GM12878 (cell line): ENCODE results near the gene GALNT16. TPM values are rescaled to one million over a fixed set of nuclear protein-coding genes. Genes with fewer than 3 reads are reported as not detected.

Experiments used
- ATAC-seq: fragments of 200-7000 bp; cut with Tn5 transposase; 3 replicates; pipeline ENCODE4 v1.9.1; 2020; ENCODE audit warnings: mild to moderate bottlenecking, moderate library complexity
- BruUV-seq: library from RNA; stranded (reverse); fragments of 400-500 nt; replicated peaks from 2 replicates; lab custom pipeline; 2021; lab: Mats Ljungman, UMichigan
- CTCF ChIA-PET: fragments of 300-600 bp; sonication (Branson Sonifier 250); formaldehyde crosslinking; extraction: SDS; loops from one replicate; lab custom pipeline; 2021; ENCODE audit warnings: inconsistent platforms; lab: Yijun Ruan, JAX
- POLR2A ChIA-PET: fragments of 350-600 bp; formaldehyde crosslinking; extraction: SDS; loops from one replicate; lab custom pipeline; 2021; ENCODE audit warnings: inconsistent platforms; lab: Charles Lee
- RAD21 ChIA-PET: fragments of 300-600 bp; sonication (Branson Sonifier 250); formaldehyde crosslinking; loops from one replicate; lab custom pipeline; 2023; ENCODE audit warnings: antibody characterized with exemption; ENCODE audit not compliant: unreplicated experiment; lab: Charles Lee
- SMC1A ChIA-PET: fragments of 300-600 bp; sonication (Branson Sonifier 250); formaldehyde crosslinking; loops from one replicate; lab custom pipeline; 2023; ENCODE audit not compliant: unreplicated experiment, uncharacterized antibody; lab: Charles Lee
- DNase-seq: peaks from one replicate; pipeline ENCODE4 v3.0.0-alpha.2; 2011; ENCODE audit warnings: low read depth, low spot score
- FAIRE-seq: peaks from 3 replicates; lab custom pipeline; 2011; peaks lifted over from hg19 to GRCh38; lab: Jason Lieb, UNC
- H2AFZ ChIP-seq: 2 replicates; pipeline ENCODE4 v1.6.0; 2011; ENCODE audit warnings: low read depth, low read length, control low read depth; ENCODE audit not compliant: control insufficient read depth
- H3K27ac ChIP-seq: 2 replicates; pipeline ENCODE4 v1.5.1; 2011; ENCODE audit warnings: control low read depth; ENCODE audit not compliant: control insufficient read depth, insufficient read depth
- H3K27me3 ChIP-seq, 2 experiments: replicated peaks in 1 of 2; 2 replicates each; pipeline versions ENCODE4 v1.6.0 to v1.6.1; 2011; ENCODE audit warnings: low read length in 1 of 2; ENCODE audit not compliant: control insufficient read depth in 2 of 2, insufficient read depth in 2 of 2
- H3K36me3 ChIP-seq, 2 experiments: 2 replicates each; pipeline ENCODE4 v1.5.1; 2011; ENCODE audit warnings: low read length in 1 of 2; ENCODE audit not compliant: control insufficient read depth in 2 of 2, insufficient read depth in 2 of 2
- H3K4me1 ChIP-seq: 2 replicates; pipeline ENCODE4 v1.6.1; 2011; ENCODE audit warnings: mild to moderate bottlenecking, low read length, moderate library complexity, mixed read lengths; ENCODE audit not compliant: control insufficient read depth, insufficient read depth
- H3K4me2 ChIP-seq: 2 replicates; pipeline ENCODE4 v1.6.0; 2011; ENCODE audit warnings: control low read depth; ENCODE audit not compliant: control insufficient read depth, insufficient read depth
- H3K4me3 ChIP-seq: fragments of 200-600 bp; sonication (generic); 2 replicates; pipeline ENCODE4 v1.5.1; 2016
- H3K79me2 ChIP-seq: 2 replicates; pipeline ENCODE4 v1.6.0; 2011; ENCODE audit warnings: low read length; ENCODE audit not compliant: control insufficient read depth, insufficient read depth
- H3K9ac ChIP-seq: 2 replicates; pipeline ENCODE4 v1.8.0; 2011; ENCODE audit warnings: low read length, control low read depth, mixed read lengths; ENCODE audit not compliant: control insufficient read depth, insufficient read depth
- H3K9me3 ChIP-seq: replicated peaks from 3 replicates; pipeline ENCODE4 v1.5.1; 2011; ENCODE audit warnings: mild to moderate bottlenecking, low read length; ENCODE audit not compliant: control insufficient read depth, insufficient read depth
- H4K20me1 ChIP-seq: 2 replicates; pipeline ENCODE4 v1.6.0; 2011; ENCODE audit not compliant: control insufficient read depth, insufficient read depth
- ATF3 ChIP-seq: IDR thresholded peaks from 2 replicates; pipeline ENCODE4 v1.6.1; 2011; ENCODE audit warnings: low read depth, mild to moderate bottlenecking, low read length, moderate library complexity, borderline replicate concordance; ENCODE audit errors: extremely low read depth
- CBX5 ChIP-seq: sonication (generic); IDR thresholded peaks from 2 replicates; pipeline ENCODE4 v1.6.1; 2016; ENCODE audit warnings: low read depth, moderate library complexity, mild to moderate bottlenecking, inconsistent platforms
- EED ChIP-seq: sonication (generic); IDR thresholded peaks from 2 replicates; pipeline ENCODE4 v1.6.1; 2016; ENCODE audit warnings: antibody characterized with exemption, low read depth
- FOS ChIP-seq: IDR thresholded peaks from 3 replicates; pipeline ENCODE4 v1.6.1; 2011; ENCODE audit warnings: borderline replicate concordance; ENCODE audit not compliant: insufficient read length; ENCODE audit errors: extremely low read depth
- GATAD2B ChIP-seq: fragments of 450-650 bp; conservative IDR thresholded peaks from 2 replicates; pipeline ENCODE4 v1.6.1; 2017; ENCODE audit warnings: low read depth, mild to moderate bottlenecking, moderate library complexity
- HCFC1 ChIP-seq: fragments of 150-350 bp; IDR thresholded peaks from 2 replicates; pipeline ENCODE4 v1.6.1; 2014; ENCODE audit warnings: low read length
- HDAC2 ChIP-seq: fragments of 200-600 bp; sonication (generic); IDR thresholded peaks from 2 replicates; pipeline ENCODE4 v1.6.1; 2017
- IKZF1 ChIP-seq: fragments of 450-650 bp; conservative IDR thresholded peaks from 2 replicates; pipeline ENCODE4 v1.6.1; 2017; ENCODE audit warnings: antibody characterized with exemption, mild to moderate bottlenecking
- IKZF2 ChIP-seq, 2 experiments: fragments of 450-650 bp; IDR thresholded peaks; 2 replicates each; pipeline ENCODE4 v1.6.1; 2017; ENCODE audit warnings: mild to moderate bottlenecking in 2 of 2, moderate library complexity in 2 of 2
- JUND ChIP-seq: IDR thresholded peaks from 2 replicates; pipeline ENCODE4 v1.6.1; 2012; ENCODE audit warnings: low read depth, mild to moderate bottlenecking, low read length, improper control_type of control experiment, moderate library complexity
- LARP7 ChIP-seq: fragments of 450-650 bp; IDR thresholded peaks from 2 replicates; pipeline ENCODE4 v1.6.1; 2017; ENCODE audit warnings: mild to moderate bottlenecking
- NBN ChIP-seq: fragments of 450-650 bp; IDR thresholded peaks from 2 replicates; pipeline ENCODE4 v1.6.1; 2016
- NFIC ChIP-seq: IDR thresholded peaks from 2 replicates; pipeline ENCODE4 v1.6.1; 2012; ENCODE audit warnings: low read depth, mild to moderate bottlenecking, inconsistent platforms, low read length, moderate library complexity
- NFXL1 ChIP-seq: fragments of 450-650 bp; IDR thresholded peaks from 2 replicates; pipeline ENCODE4 v1.6.1; 2017; ENCODE audit warnings: antibody characterized with exemption, mild to moderate bottlenecking, borderline replicate concordance
- NRF1 ChIP-seq: conservative IDR thresholded peaks from 2 replicates; pipeline ENCODE4 v1.6.1; 2011; ENCODE audit warnings: mild to moderate bottlenecking, low read depth, low read length, improper control_type of control experiment
- RAD21 ChIP-seq: IDR thresholded peaks from 2 replicates; pipeline ENCODE4 v1.6.1; 2011; ENCODE audit warnings: mild to moderate bottlenecking, low read depth, low read length, moderate library complexity; ENCODE audit not compliant: insufficient read depth
- RB1 ChIP-seq: fragments of 450-650 bp; formaldehyde crosslinking; IDR thresholded peaks from 2 replicates; pipeline ENCODE4 v1.6.1; 2017; ENCODE audit warnings: mild to moderate bottlenecking, borderline replicate concordance
- RBBP5 ChIP-seq: fragments of 200-600 bp; sonication (generic); conservative IDR thresholded peaks from 2 replicates; pipeline ENCODE4 v1.6.1; 2016
- RCOR1 ChIP-seq: conservative IDR thresholded peaks from 2 replicates; pipeline ENCODE4 v1.6.1; 2012; ENCODE audit warnings: low read depth, low read length, improper control_type of control experiment
- SUPT20H ChIP-seq: IDR thresholded peaks from 2 replicates; pipeline ENCODE4 v1.6.1; 2011; ENCODE audit warnings: low read depth, mild to moderate bottlenecking, low read length, moderate library complexity, borderline replicate concordance; ENCODE audit not compliant: control insufficient read depth
- ZNF274 ChIP-seq: IDR thresholded peaks from one replicate; pipeline ENCODE4 v1.8.0; 2011; ENCODE audit not compliant: insufficient read length, insufficient read depth
- ZNF622 ChIP-seq: fragments of 450-650 bp; IDR thresholded peaks from 2 replicates; pipeline ENCODE4 v1.6.1; 2017; ENCODE audit warnings: mild to moderate bottlenecking, inconsistent platforms
- WGBS: methylation state at CpG from one replicate; pipeline ENCODE4 v1.1.6; 2016; ENCODE audit warnings: low lambda C conversion rate; ENCODE audit not compliant: insufficient replicate concordance, insufficient coverage; ENCODE audit errors: missing lambda C conversion rate; 5-methylcytosine and 5-hydroxymethylcytosine counted together
- in situ Hi-C: fragments of 300-500 bp; cut with MboI; formaldehyde crosslinking; loops from 9 replicates; pipeline ENCODE4 v1.14.3; 2018; ENCODE audit warnings: mixed read lengths
- intact Hi-C: fragments of 100-400 bp; cut with micrococcal nuclease; formaldehyde crosslinking; loops from one replicate; pipeline ENCODE4 v1.14.2; 2022; ENCODE audit not compliant: unreplicated experiment
- polyA plus RNA-seq, 11 experiments: library from polyadenylated mRNA; depleted of rRNA in 4 of 11; unstranded in 6 of 11; stranded (reverse) in 5 of 11; fragments of >200 nt; fragmentation: Nextera tagmentation in 4 of 11; fragmentation: Illumina TruSeq in 1 of 11; extraction: Ambion mirVana in 4 of 11; extraction: Trizol in 1 of 11; gene quantifications; 1 replicate in 1 of 11; 2 replicates in 10 of 11; pipeline versions ENCODE4 v1.2.1 to v1.2.3, GENCODE V29; 2011 to 2016; ENCODE audit warnings: inconsistent platforms in 2 of 11, missing spikeins in 2 of 11, low read depth in 1 of 11
- total RNA-seq, 4 experiments: library from RNA; depleted of rRNA in 3 of 4; stranded (reverse); fragments of >200 nt in 3 of 4; fragmentation: Illumina TruSeq in 1 of 4; extraction: Trizol in 1 of 4; gene quantifications; 2 replicates each; pipeline versions ENCODE4 v1.2.1 to v1.2.3, GENCODE V29; 2013 to 2021

The GALNT16 gene
- total and polyA plus RNA-seq, 10 of the 15 experiments (the other 5 are each of a cell fraction or from before 2014, with no cell fraction given), result under 0.01 to 0.08 (median 0.03) TPM; not detected in 3

GRCh38 chr14:69269381-69269780 is 9.4 kb downstream of the GALNT16 start:
- H3K27ac ChIP-seq, result no peak overlapping the region
- no peaks in the 10 kb centered on the region for H4K20me1 ChIP-seq
- H3K4me1 ChIP-seq, result no peaks in the 10 kb centered on the region
- SMC1A ChIA-PET, result no interaction called here
- TF ChIP-seq GATAD2B (no peak), NFIC (no peak), LARP7 (no peak), RCOR1 (no peak), ZNF274 (no peak), IKZF2 (IDR thresholded peaks at IDR 0.05) (no peak), SUPT20H (no peak)
- TF ChIP-seq, all 136 proteins: peak for 0
- Histone ChIP-seq H2AFZ (no peak overlapping the region), H3K4me2 (no peak overlapping the region), H3K9ac (no peak overlapping the region), H3K79me2 (no peaks in the 10 kb centered on the region), H3K27me3 (peaks cover 2 to 5% of the 10 kb centered on the region in 2 experiments; a peak in 3 of 4 replicates), H3K36me3 (no peaks in the 10 kb centered on the region), H3K9me3 (no peaks in the 10 kb centered on the region), H3K4me3 (no peak overlapping the region)
- POLR2A ChIA-PET, result no interaction called here
- in situ Hi-C loops, result no loop called here
- intact Hi-C loops, result no loop called here
- no peak for FAIRE-seq
- CTCF ChIA-PET, result no interaction called here
- no peak for ATAC-seq
- BruUV-seq, result no TSS peak
- RAD21 ChIA-PET, result interaction anchor here (1.6 kb wide), 1 partner anchor 8 kb away, joined by 3 read pairs; no protein-coding TSS in a partner anchor
- WGBS, result 0% methylated on average over 1 of the region's 1 CpG
- DNase-seq, result no peak

GRCh38 chr14:69270097-69270496 is 10.1 kb downstream of the GALNT16 start:
- ChIA-PET SMC1A (no interaction called here), POLR2A (no interaction called here), RAD21 (interaction anchor here (0.9 to 1.6 kb wide), 2 partner anchors 9 to 127 kb away, joined by 3 to 4 read pairs; no protein-coding TSS in a partner anchor), CTCF (no interaction called here)
- Histone ChIP-seq H4K20me1 (no peaks in the 10 kb centered on the region), H3K27ac (no peak overlapping the region), H2AFZ (no peak overlapping the region), H3K79me2 (no peaks in the 10 kb centered on the region), H3K4me3 (no peak overlapping the region), H3K4me2 (no peak overlapping the region), H3K9me3 (no peaks in the 10 kb centered on the region), H3K36me3 (no peaks in the 10 kb centered on the region), H3K9ac (no peak overlapping the region), H3K4me1 (no peaks in the 10 kb centered on the region), H3K27me3 (peaks cover 2 to 5% of the 10 kb centered on the region in 2 experiments; a peak in 3 of 4 replicates)
- no TSS peak for BruUV-seq
- FAIRE-seq (no peak), DNase-seq (no peak), ATAC-seq (no peak)
- 44% methylated on average over 10 of the region's 10 CpGs for WGBS
- intact Hi-C loops, result no loop called here
- in situ Hi-C loops, result no loop called here
- TF ChIP-seq CBX5 (no peak), HDAC2 (no peak), RBBP5 (no peak), RAD21 (no peak), IKZF1 (no peak), FOS (no peak), SUPT20H (no peak), NFXL1 (no peak), ZNF622 (no peak), RB1 (no peak), EED (no peak), ATF3 (no peak), NBN (no peak), NRF1 (no peak), HCFC1 (no peak), JUND (no peak)
